HL-60 (cell line): ENCODE data around the gene PGLYRP4.

Experiments used
- GABPA ChIP-seq: IDR thresholded peaks from 2 replicates; pipeline ENCODE4 v1.6.1; 2012; ENCODE audit warnings: low read depth
- POLR2AphosphoS5 ChIP-seq: IDR thresholded peaks from 2 replicates; pipeline ENCODE4 v1.6.1; 2012; ENCODE audit warnings: low read depth
- TF ChIP-seq, protein P1 (sequence below): IDR thresholded peaks from one replicate; pipeline ENCODE4 v1.5.1; 2011; ENCODE audit warnings: low read length, control low read depth, inconsistent platforms; ENCODE audit not compliant: insufficient read depth

DNA sequence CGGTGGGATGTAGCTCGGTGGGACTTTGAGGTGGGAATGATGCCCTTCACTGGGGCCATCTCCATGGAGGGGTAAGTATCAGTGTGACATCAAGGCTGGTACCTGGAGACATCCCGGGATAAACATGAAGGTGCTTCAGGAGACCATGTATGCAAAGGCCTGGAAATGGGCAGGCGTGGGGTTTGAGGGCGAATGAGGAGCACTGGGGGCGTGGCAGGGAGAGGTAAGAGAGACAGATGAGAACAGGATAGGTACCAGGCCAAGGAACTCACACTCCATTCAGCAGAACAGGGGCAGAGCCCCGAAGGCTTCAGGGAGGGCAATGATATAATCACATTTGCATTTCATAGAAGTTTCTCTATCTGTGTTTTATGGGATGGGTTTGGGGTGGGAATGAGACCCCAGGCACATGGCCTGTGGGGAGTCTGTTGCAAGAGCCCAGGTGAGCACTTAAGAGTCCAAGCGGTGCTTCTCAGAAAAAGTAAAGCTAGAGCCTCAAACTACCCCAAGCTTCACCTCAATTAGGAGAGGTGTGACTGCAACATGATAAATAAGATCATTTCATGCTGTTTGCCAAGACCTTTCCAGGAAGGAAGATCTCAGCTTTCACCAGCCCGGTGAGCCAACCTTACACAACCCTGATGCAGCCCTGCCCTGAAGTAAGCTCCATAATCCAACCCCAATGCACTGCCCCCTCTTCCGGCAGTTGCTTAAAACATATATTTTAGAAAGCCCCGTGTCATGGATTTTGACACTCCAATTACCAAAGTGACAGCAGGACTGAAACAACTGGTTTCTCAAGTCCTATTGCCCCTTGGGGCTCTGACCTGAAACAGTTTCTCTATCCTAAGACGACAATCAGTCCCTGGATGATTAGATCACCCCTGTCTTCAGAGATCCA lies 16.4 kb upstream of the PGLYRP4 start:
- TF ChIP-seq, protein P1, sequence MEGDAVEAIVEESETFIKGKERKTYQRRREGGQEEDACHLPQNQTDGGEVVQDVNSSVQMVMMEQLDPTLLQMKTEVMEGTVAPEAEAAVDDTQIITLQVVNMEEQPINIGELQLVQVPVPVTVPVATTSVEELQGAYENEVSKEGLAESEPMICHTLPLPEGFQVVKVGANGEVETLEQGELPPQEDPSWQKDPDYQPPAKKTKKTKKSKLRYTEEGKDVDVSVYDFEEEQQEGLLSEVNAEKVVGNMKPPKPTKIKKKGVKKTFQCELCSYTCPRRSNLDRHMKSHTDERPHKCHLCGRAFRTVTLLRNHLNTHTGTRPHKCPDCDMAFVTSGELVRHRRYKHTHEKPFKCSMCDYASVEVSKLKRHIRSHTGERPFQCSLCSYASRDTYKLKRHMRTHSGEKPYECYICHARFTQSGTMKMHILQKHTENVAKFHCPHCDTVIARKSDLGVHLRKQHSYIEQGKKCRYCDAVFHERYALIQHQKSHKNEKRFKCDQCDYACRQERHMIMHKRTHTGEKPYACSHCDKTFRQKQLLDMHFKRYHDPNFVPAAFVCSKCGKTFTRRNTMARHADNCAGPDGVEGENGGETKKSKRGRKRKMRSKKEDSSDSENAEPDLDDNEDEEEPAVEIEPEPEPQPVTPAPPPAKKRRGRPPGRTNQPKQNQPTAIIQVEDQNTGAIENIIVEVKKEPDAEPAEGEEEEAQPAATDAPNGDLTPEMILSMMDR: no peak
- TF ChIP-seq POLR2AphosphoS5 (0 out of 2 replicates have a peak, but pooled peaks have one; percentile 27), GABPA (no peak)
